ENCODE data around the gene TAMALIN.
A peak's percentile ranks its signal among the peaks of the same experiment; 100 is the strongest.
"Not testable (repeated sequence)": the region's sequence is repeated elsewhere in the genome, so short reads cannot be mapped to it uniquely, and the experiment has no call there.

TAMALIN gene

GRCh38 chr12:52006726-52007157, at the start of gene TAMALIN:
Gene TAMALIN, plus strand, starts transcription at chr12:52006946. Its CDS starts 74 bp downstream, at chr12:52007020.
- DNase-seq = no peak

GRCh38 chr12:51958542-51958941, 48.2 kb upstream of the TAMALIN start:
- no peak for DNase-seq

GRCh38 chr12:51959211-51959610, 47.5 kb upstream of the TAMALIN start:
- no peak for DNase-seq

- no peak for DNase-seq
Measured at GRCh38 chr12:51959921-51960320, 46.8 kb upstream of the TAMALIN start.

GRCh38 chr12:51960488-51960887, 46.3 kb upstream of the TAMALIN start:
- no peak for DNase-seq

GRCh38 chr12:51960890-51961289, 45.9 kb upstream of the TAMALIN start:
- DNase-seq = no peak

GRCh38 chr12:51961834-51962233, 44.9 kb upstream of the TAMALIN start:
- DNase-seq = no peak

- DNase-seq = no peak
Measured at GRCh38 chr12:51962737-51963136, 44.0 kb upstream of the TAMALIN start.

GRCh38 chr12:51963477-51963876, 43.3 kb upstream of the TAMALIN start:
- DNase-seq = no peak

GRCh38 chr12:51969643-51970042, 37.1 kb upstream of the TAMALIN start:
- no peak for DNase-seq

GRCh38 chr12:51970904-51971646, 35.7 kb upstream of the TAMALIN start:
- DNase-seq = no peak

GRCh38 chr12:51971679-51972421, 34.9 kb upstream of the TAMALIN start:
- no peak for DNase-seq

GRCh38 chr12:51972422-51972812, 34.3 kb upstream of the TAMALIN start:
- no peak for DNase-seq

GRCh38 chr12:51972849-51973273, 33.9 kb upstream of the TAMALIN start:
- no peak for DNase-seq

GRCh38 chr12:51973560-51973959, 33.2 kb upstream of the TAMALIN start:
- DNase-seq = no peak

- no peak for DNase-seq
Measured at GRCh38 chr12:51974646-51975045, 32.1 kb upstream of the TAMALIN start.

GRCh38 chr12:51975196-51975595, 31.6 kb upstream of the TAMALIN start:
- no peak for DNase-seq

- no peak for DNase-seq
Measured at GRCh38 chr12:51976376-51977160, 30.2 kb upstream of the TAMALIN start.

- no peak for DNase-seq
Measured at GRCh38 chr12:51977320-51977753, 29.4 kb upstream of the TAMALIN start.

- DNase-seq = not testable (repeated sequence)
Measured at GRCh38 chr12:51979306-51979705, 27.4 kb upstream of the TAMALIN start.

- peak; percentile 34 for DNase-seq
Measured at GRCh38 chr12:51980051-51980808, 26.5 kb upstream of the TAMALIN start.

- no peak for DNase-seq
Measured at GRCh38 chr12:51980809-51981127, 26.0 kb upstream of the TAMALIN start.

GRCh38 chr12:51984657-51985056, 22.1 kb upstream of the TAMALIN start:
- DNase-seq = no peak

Measured in NCI-H2029 treated with DMSO at 0.1 percent for 48 hours (cell line).